Measurements from ENCODE around the gene PLN. TPM values are rescaled to one million over a fixed set of nuclear protein-coding genes. Genes with fewer than 3 reads are reported as not detected.

The PLN gene
- polyA plus RNA-seq, 1 donor (not counting 4 experiments of a cell fraction or from before 2014, with no cell fraction given) = not detected

DNA sequence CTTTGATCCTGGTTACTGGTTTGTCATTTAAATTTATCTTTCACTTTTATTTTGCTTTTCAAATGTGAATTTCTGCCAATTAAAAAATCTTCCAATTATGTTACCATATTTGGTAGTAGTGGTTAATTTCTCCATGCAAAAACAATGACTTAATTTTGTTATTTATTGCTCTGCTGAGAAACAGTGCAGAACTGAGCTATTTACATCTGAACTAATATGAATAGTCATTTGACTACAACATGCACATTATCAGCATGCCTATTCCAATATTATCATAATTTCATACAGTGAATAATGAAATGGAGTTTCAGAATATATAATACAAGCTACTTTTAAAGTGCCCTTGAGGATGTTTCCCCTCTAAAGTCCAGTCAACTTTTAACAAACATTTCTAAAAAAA lies 517 bp downstream of the PLN start:
- no peak for DNase-seq (ENCODE audit: low read depth, low spot score)
- Histone ChIP-seq H2AFZ (ENCODE audit: control insufficient read depth, low read length) (no peak overlapping the region), H3K27me3 (ENCODE audit: control insufficient read depth, extremely low read depth, insufficient read depth, low read length) (no peaks in the 10 kb centered on the region), H3K9me1 (ENCODE audit: control insufficient read depth, extremely low read depth, insufficient read depth, low read length) (no peaks in the 10 kb centered on the region), H3K27ac (ENCODE audit: control insufficient read depth, insufficient read depth, low read length) (no peak overlapping the region), H4K20me1 (ENCODE audit: control insufficient read depth, extremely low read depth, insufficient read depth, low read length) (no peaks in the 10 kb centered on the region), H3K9ac (ENCODE audit: control insufficient read depth, extremely low read depth, insufficient read depth, low read length) (no peak overlapping the region), H3K9me3 (ENCODE audit: control insufficient read depth, low read depth, low read length) (no peaks in the 10 kb centered on the region), H3K4me2 (ENCODE audit: control insufficient read depth, extremely low read depth, insufficient read depth, low read depth, low read length) (no peak overlapping the region), H3K4me3 (ENCODE audit: control insufficient read depth in 2 of 3, extremely low read depth in 1 of 3, insufficient read depth in 2 of 3, low read depth in 1 of 3, low read length in 3 of 3) (no peak overlapping the region), H3K79me2 (ENCODE audit: control insufficient read depth, insufficient read depth, low read length) (no peaks in the 10 kb centered on the region), H3K36me3 (ENCODE audit: control insufficient read depth in 2 of 2, extremely low read depth in 1 of 2, insufficient read depth in 2 of 2, low read length in 2 of 2) (no peaks in the 10 kb centered on the region), H3K4me1 (ENCODE audit: control insufficient read depth, extremely low read depth, insufficient read depth, low read length) (no peaks in the 10 kb centered on the region)
- TF ChIP-seq, protein P1, sequence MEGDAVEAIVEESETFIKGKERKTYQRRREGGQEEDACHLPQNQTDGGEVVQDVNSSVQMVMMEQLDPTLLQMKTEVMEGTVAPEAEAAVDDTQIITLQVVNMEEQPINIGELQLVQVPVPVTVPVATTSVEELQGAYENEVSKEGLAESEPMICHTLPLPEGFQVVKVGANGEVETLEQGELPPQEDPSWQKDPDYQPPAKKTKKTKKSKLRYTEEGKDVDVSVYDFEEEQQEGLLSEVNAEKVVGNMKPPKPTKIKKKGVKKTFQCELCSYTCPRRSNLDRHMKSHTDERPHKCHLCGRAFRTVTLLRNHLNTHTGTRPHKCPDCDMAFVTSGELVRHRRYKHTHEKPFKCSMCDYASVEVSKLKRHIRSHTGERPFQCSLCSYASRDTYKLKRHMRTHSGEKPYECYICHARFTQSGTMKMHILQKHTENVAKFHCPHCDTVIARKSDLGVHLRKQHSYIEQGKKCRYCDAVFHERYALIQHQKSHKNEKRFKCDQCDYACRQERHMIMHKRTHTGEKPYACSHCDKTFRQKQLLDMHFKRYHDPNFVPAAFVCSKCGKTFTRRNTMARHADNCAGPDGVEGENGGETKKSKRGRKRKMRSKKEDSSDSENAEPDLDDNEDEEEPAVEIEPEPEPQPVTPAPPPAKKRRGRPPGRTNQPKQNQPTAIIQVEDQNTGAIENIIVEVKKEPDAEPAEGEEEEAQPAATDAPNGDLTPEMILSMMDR (optimal IDR thresholded peaks at IDR 0.05 in 1 of 3, IDR thresholded peaks at IDR 0.05 in 1 of 3, conservative IDR thresholded peaks at IDR 0.05 in 1 of 3; ENCODE audit: extremely low read depth in 1 of 3, insufficient read depth in 2 of 3, low read length in 3 of 3) = no peak
- no peak for TF ChIP-seq EZH2 (IDR thresholded peaks at IDR 0.05; ENCODE audit: low read length)
- FAIRE-seq = no peak
- dilution Hi-C loops (cut with MboI; ENCODE audit: extremely low pct_ligation_motif_present, low sequenced_read_pairs) = no loop called here

DNA sequence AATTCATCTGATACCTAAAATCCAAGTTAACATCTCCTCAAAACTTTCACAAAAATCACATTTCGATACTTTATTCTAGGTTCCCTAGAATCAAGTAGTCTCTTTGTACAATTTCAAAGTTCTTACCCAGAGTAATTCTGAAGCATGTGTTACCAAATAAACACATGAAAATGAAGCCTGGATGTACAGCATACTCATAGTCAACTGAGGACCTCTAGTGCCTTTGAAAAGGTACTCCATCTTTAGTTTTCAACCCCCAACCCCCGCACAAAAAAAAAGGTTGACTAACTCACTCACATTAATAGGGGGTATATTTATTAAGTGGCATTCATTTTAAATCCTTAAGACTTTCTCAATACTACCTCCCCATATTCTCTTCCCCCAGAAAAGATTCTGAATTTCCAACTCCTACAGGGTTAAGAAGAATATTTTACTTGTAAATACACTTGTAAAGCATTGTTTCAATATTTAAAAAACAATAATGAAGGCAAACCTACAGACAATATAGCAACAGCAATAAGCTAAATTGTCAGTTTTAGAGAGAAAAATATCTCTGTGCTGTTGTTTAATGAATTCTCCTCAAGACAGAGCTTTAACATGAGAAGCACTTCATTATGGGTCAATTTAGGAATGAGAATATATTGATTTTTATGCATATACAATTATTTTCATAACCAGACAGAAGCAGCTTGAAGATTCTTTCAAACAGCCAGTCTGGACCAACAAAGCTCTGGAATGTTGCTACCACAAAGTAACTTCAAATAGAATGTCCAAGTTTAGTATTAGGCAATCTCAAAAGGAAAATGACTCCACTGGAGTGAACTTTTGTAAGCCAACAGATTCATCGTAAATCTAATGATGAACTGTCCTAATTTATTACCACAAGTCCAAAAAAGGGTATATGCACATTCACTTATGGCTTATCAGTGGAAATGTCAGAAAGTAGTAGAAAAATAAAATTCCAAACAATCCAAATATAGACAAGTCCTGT lies 3.3 kb downstream of the PLN start:
- no peak for FAIRE-seq
- dilution Hi-C loops (cut with MboI; ENCODE audit: extremely low pct_ligation_motif_present, low sequenced_read_pairs) = no loop called here
- Histone ChIP-seq H3K79me2 (ENCODE audit: control insufficient read depth, insufficient read depth, low read length) (no peaks in the 10 kb centered on the region), H3K4me2 (ENCODE audit: control insufficient read depth, extremely low read depth, insufficient read depth, low read depth, low read length) (no peak overlapping the region), H4K20me1 (ENCODE audit: control insufficient read depth, extremely low read depth, insufficient read depth, low read length) (no peaks in the 10 kb centered on the region), H3K4me1 (ENCODE audit: control insufficient read depth, extremely low read depth, insufficient read depth, low read length) (no peaks in the 10 kb centered on the region), H3K4me3 (ENCODE audit: control insufficient read depth in 2 of 3, extremely low read depth in 1 of 3, insufficient read depth in 2 of 3, low read depth in 1 of 3, low read length in 3 of 3) (no peak overlapping the region), H2AFZ (ENCODE audit: control insufficient read depth, low read length) (no peak overlapping the region), H3K27ac (ENCODE audit: control insufficient read depth, insufficient read depth, low read length) (no peak overlapping the region), H3K27me3 (ENCODE audit: control insufficient read depth, extremely low read depth, insufficient read depth, low read length) (no peaks in the 10 kb centered on the region), H3K9me3 (ENCODE audit: control insufficient read depth, low read depth, low read length) (no peaks in the 10 kb centered on the region), H3K9me1 (ENCODE audit: control insufficient read depth, extremely low read depth, insufficient read depth, low read length) (no peaks in the 10 kb centered on the region), H3K36me3 (ENCODE audit: control insufficient read depth in 2 of 2, extremely low read depth in 1 of 2, insufficient read depth in 2 of 2, low read length in 2 of 2) (no peaks in the 10 kb centered on the region), H3K9ac (ENCODE audit: control insufficient read depth, extremely low read depth, insufficient read depth, low read length) (no peak overlapping the region)
- TF ChIP-seq, protein P1 (optimal IDR thresholded peaks at IDR 0.05 in 1 of 3, IDR thresholded peaks at IDR 0.05 in 1 of 3, conservative IDR thresholded peaks at IDR 0.05 in 1 of 3; ENCODE audit: extremely low read depth in 1 of 3, insufficient read depth in 2 of 3, low read length in 3 of 3) = peak in 2 of 3 experiments; percentile 41 to 45
- TF ChIP-seq EZH2 (IDR thresholded peaks at IDR 0.05; ENCODE audit: low read length) = no peak
- no peak for DNase-seq (ENCODE audit: low read depth, low spot score)
